BLaER1 treated with 17β-estradiol and CSF1 and Interleukin-3, amounts not matched to agents 10 nM and 100 nM (cell line): ENCODE results near the gene FGF19.

ENCODE experiments used
- H3K27ac ChIP-seq, 11 experiments: shearing (Covaris generic); formaldehyde crosslinking; 2 replicates each; pipeline ENCODE4 v1.8.1; 2022
- H3K27me3 ChIP-seq, 11 experiments: shearing (Covaris generic); formaldehyde crosslinking; 2 replicates each; pipeline ENCODE4 v1.8.1; 2022
- H3K36me3 ChIP-seq, 11 experiments: shearing (Covaris generic); formaldehyde crosslinking; 2 replicates each; pipeline ENCODE4 v1.8.1; 2022
- H3K4me1 ChIP-seq, 10 experiments: shearing (Covaris generic); formaldehyde crosslinking; 2 replicates each; pipeline ENCODE4 v1.8.1; 2022
- H3K4me2 ChIP-seq, 11 experiments: shearing (Covaris generic); formaldehyde crosslinking; 2 replicates each; pipeline ENCODE4 v1.8.1; 2022
- H3K4me3 ChIP-seq, 10 experiments: shearing (Covaris generic); formaldehyde crosslinking; 2 replicates each; pipeline ENCODE4 v1.8.1; 2022
- H3K9ac ChIP-seq, 11 experiments: shearing (Covaris generic); formaldehyde crosslinking; 2 replicates each; pipeline ENCODE4 v1.8.1; 2022
- H3K9me3 ChIP-seq, 11 experiments: shearing (Covaris generic); formaldehyde crosslinking; replicated peaks in 1 of 11; 2 replicates each; pipeline ENCODE4 v1.8.1; 2022
- H4K20me1 ChIP-seq, 11 experiments: shearing (Covaris generic); formaldehyde crosslinking; 2 replicates each; pipeline ENCODE4 v1.8.1; 2022
- Cebpa-rat ChIP-seq, 11 experiments: shearing (Covaris generic); IDR thresholded peaks; 2 replicates each; pipeline ENCODE4 v1.8.1; 2022

Gene FGF19

GRCh38 chr11:69711822-69712801 is 8.3 kb upstream of the FGF19 start:
- H3K27ac ChIP-seq, result no peak overlapping the region
- no peak for TF ChIP-seq Cebpa-rat (IDR thresholded peaks at IDR 0.05)

GRCh38 chr11:69708736-69709401 is 5.0 kb upstream of the FGF19 start:
- H3K27me3 ChIP-seq, result peaks cover 51 to 83% (median 71%) of the 10 kb centered on the region in 11 experiments
- H3K9me3 ChIP-seq, result no peaks in the 10 kb centered on the region
- H3K27ac ChIP-seq, result no peak overlapping the region
- no peaks in the 10 kb centered on the region for H3K36me3 ChIP-seq
- no peak overlapping the region for H3K9ac ChIP-seq
- no peak overlapping the region for H3K4me2 ChIP-seq
- H4K20me1 ChIP-seq, result peaks cover 0 to 51% (median 27%) of the 10 kb centered on the region in 11 experiments; a peak in 17 of 22 replicates
- H3K4me1 ChIP-seq, result peaks cover 13 to 29% (median 19%) of the 10 kb centered on the region in 10 experiments
- TF ChIP-seq Cebpa-rat (IDR thresholded peaks at IDR 0.05), result no peak
- no peak overlapping the region for H3K4me3 ChIP-seq

More at GRCh38 chr11:69711822-69712801, 8.3 kb upstream of the FGF19 start:
- Histone ChIP-seq H3K4me2 (peak overlapping the region; percentile 68 to 96 (median 82)), H3K4me1 (peaks cover 25 to 45% (median 36%) of the 10 kb centered on the region in 10 experiments), H3K4me3 (0 out of 20 replicates have a peak overlapping the region, but pooled peaks of 1 of the 10 experiments have one; percentile 10), H3K9ac (no peak overlapping the region), H3K27me3 (peaks cover 29 to 63% (median 47%) of the 10 kb centered on the region in 11 experiments), H3K36me3 (no peaks in the 10 kb centered on the region), H3K9me3 (no peaks in the 10 kb centered on the region), H4K20me1 (peaks cover 0 to 30% (median 5%) of the 10 kb centered on the region in 11 experiments; a peak in 11 of 22 replicates)

GRCh38 chr11:69707176-69707575 is 3.4 kb upstream of the FGF19 start:
- TF ChIP-seq Cebpa-rat (IDR thresholded peaks at IDR 0.05), result no peak
- no peak overlapping the region for H3K9ac ChIP-seq

GRCh38 chr11:69705901-69706787 is 2.3 kb upstream of the FGF19 start:
- H4K20me1 ChIP-seq, result peaks cover 0 to 64% (median 50%) of the 10 kb centered on the region in 11 experiments; a peak in 17 of 22 replicates
- no peak overlapping the region for H3K9ac ChIP-seq
- no peak overlapping the region for H3K4me3 ChIP-seq
- no peak overlapping the region for H3K27ac ChIP-seq
- H3K36me3 ChIP-seq, result no peaks in the 10 kb centered on the region
- no peaks in the 10 kb centered on the region for H3K9me3 ChIP-seq
- H3K27me3 ChIP-seq, result peaks cover 78 to 94% (median 87%) of the 10 kb centered on the region in 11 experiments
- TF ChIP-seq Cebpa-rat (IDR thresholded peaks at IDR 0.05), result no peak
- peaks cover 12 to 40% (median 20%) of the 10 kb centered on the region in 10 experiments; a peak in 16 of 20 replicates for H3K4me1 ChIP-seq
- H3K4me2 ChIP-seq, result no peak overlapping the region

More at GRCh38 chr11:69707176-69707575, 3.4 kb upstream of the FGF19 start:
- no peak overlapping the region for H3K4me2 ChIP-seq
- peaks cover 0 to 61% (median 42%) of the 10 kb centered on the region in 11 experiments; a peak in 17 of 22 replicates for H4K20me1 ChIP-seq
- H3K36me3 ChIP-seq, result no peaks in the 10 kb centered on the region
- no peak overlapping the region for H3K27ac ChIP-seq
- no peak overlapping the region for H3K4me3 ChIP-seq
- peaks cover 68 to 91% (median 84%) of the 10 kb centered on the region in 11 experiments for H3K27me3 ChIP-seq
- peaks cover 15 to 36% (median 21%) of the 10 kb centered on the region in 10 experiments for H3K4me1 ChIP-seq
- no peaks in the 10 kb centered on the region for H3K9me3 ChIP-seq

GRCh38 chr11:69705351-69705811 is 1.6 kb upstream of the FGF19 start:
- Histone ChIP-seq H3K4me2 (peak overlapping the region in 4 of 11 experiments; percentile 0 to 57 (median 7); a peak in 4 of 22 replicates), H3K4me1 (peaks cover 18 to 48% (median 27%) of the 10 kb centered on the region in 10 experiments), H3K4me3 (no peak overlapping the region), H3K27ac (no peak overlapping the region), H4K20me1 (peaks cover 0 to 72% (median 52%) of the 10 kb centered on the region in 11 experiments; a peak in 17 of 22 replicates), H3K27me3 (peaks cover 86 to 100% (median 94%) of the 10 kb centered on the region in 11 experiments), H3K36me3 (no peaks in the 10 kb centered on the region), H3K9ac (no peak overlapping the region), H3K9me3 (no peaks in the 10 kb centered on the region)
- no peak for TF ChIP-seq Cebpa-rat (IDR thresholded peaks at IDR 0.05)

- peak overlapping the region in 4 of 10 experiments; percentile 16 to 32 (median 24); a peak in 5 of 20 replicates for H3K4me3 ChIP-seq
- no peak overlapping the region for H3K27ac ChIP-seq
- peaks cover 89 to 100% (median 95%) of the 10 kb centered on the region in 11 experiments for H3K27me3 ChIP-seq
- H3K4me2 ChIP-seq, result peak overlapping the region; percentile 21 to 57 (median 36); a peak in 14 of 22 replicates
- no peaks in the 10 kb centered on the region for H3K36me3 ChIP-seq
- no peak overlapping the region for H3K9ac ChIP-seq
- H3K4me1 ChIP-seq, result peaks cover 22 to 55% (median 34%) of the 10 kb centered on the region in 10 experiments
- TF ChIP-seq Cebpa-rat (IDR thresholded peaks at IDR 0.05), result no peak
- no peaks in the 10 kb centered on the region for H3K9me3 ChIP-seq
- peaks cover 0 to 72% (median 52%) of the 10 kb centered on the region in 11 experiments; a peak in 17 of 22 replicates for H4K20me1 ChIP-seq
These were observed 859 bp upstream of the FGF19 start for GRCh38 chr11:69704508-69705253.

- TF ChIP-seq Cebpa-rat (IDR thresholded peaks at IDR 0.05), result no peak
- H3K9ac ChIP-seq, result no peak overlapping the region
- no peaks in the 10 kb centered on the region for H3K36me3 ChIP-seq
- no peak overlapping the region for H3K4me3 ChIP-seq
- H3K27me3 ChIP-seq, result peaks cover 81 to 97% (median 87%) of the 10 kb centered on the region in 11 experiments
- H3K27ac ChIP-seq, result no peak overlapping the region
- H3K4me1 ChIP-seq, result peaks cover 33 to 68% (median 46%) of the 10 kb centered on the region in 10 experiments
- peaks cover 0 to 78% (median 60%) of the 10 kb centered on the region in 11 experiments; a peak in 17 of 22 replicates for H4K20me1 ChIP-seq
- no peaks in the 10 kb centered on the region for H3K9me3 ChIP-seq
- H3K4me2 ChIP-seq, result peak overlapping the region; percentile 9 to 62 (median 45); a peak in 14 of 22 replicates
These were observed 412 bp downstream of the FGF19 start for GRCh38 chr11:69703453-69703767.
